Thyroid gland (tissue), 4 donors: ENCODE measurements around the gene SMARCD1.

Experiments
- CTCF ChIP-seq, 6 experiments: fragments of 200-600 bp in 3 of 6; fragments of 450-650 bp in 3 of 6; sonication (generic) in 3 of 6; IDR thresholded peaks; one replicate each; pipeline ENCODE4 v1.5.1; 2016 to 2019; ENCODE audit warnings: antibody characterized with exemption in 6 of 6, mild to moderate bottlenecking in 2 of 6, inconsistent platforms in 1 of 6, moderate library complexity in 1 of 6
- POLR2A ChIP-seq, 2 donors: fragments of 450-650 bp; IDR thresholded peaks; one replicate each; pipeline ENCODE4 v1.6.1; 2017; ENCODE audit warnings: antibody characterized with exemption in 2 of 2, mild to moderate bottlenecking in 2 of 2, moderate library complexity in 1 of 2

DNA sequence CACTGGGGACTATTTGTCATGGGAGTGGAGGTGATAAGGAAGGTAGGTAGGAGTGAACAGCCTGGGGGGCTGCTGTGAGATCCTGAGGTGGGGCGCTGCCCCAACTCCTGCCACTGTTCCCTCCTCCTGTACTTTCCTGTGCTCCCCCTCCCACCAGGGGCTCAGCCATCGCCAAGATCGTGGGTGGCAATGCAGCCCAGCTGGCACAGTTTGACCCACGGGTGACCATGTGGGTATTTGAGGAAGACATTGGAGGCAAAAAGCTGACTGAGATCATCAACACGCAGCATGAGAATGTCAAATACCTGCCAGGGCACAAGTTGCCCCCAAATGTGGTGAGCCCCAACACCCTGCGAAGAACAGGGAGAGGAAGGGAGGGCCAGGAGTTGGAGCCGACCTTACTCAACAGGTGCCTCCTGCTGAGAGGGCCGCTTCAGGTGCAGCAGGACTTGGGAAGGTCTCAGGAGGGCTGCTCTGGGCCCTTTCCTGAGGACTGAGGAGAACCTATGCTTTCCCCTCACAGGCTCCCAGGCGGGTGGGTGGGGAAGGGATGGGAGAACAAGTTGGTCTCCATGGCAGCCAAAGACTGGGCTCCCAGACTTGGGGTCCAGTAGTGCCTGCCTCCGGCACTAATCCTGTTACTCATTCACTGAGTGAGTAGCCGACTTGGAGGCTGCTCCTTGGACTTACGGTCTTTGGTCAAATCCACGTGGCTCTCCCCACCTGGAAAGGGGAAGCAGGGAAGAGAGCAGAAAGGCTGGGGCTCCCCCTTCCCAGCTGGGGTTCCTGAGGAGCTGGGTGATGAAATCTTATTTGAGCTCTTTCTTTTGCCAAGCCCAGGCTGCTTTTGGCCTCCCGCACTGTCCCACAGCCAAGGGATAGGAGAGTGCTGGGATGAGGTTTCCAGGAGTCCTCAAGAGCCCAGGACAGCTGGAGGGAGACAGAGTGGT is 19.6 kb downstream of the SMARCD1 start:
- TF ChIP-seq CTCF (IDR thresholded peaks at IDR 0.05) (no peak), POLR2A (IDR thresholded peaks at IDR 0.05) (no peak)
